Measurements from ENCODE around the gene IQCK. TPM values are rescaled to one million over a fixed set of nuclear protein-coding genes. Genes with fewer than 3 reads are reported as not detected.
"Not testable (repeated sequence)": the region's sequence is repeated elsewhere in the genome, so short reads cannot be mapped to it uniquely, and the experiment has no call there.

IQCK gene
- total RNA-seq, 1 donor from 2014 or later: 0.89 TPM

- no peak for DNase-seq (ENCODE audit: low spot score)
- no peaks in the 10 kb centered on the region for H3K27me3 Mint-ChIP-seq (ENCODE audit: low read depth)
- intact Hi-C loops (cut with micrococcal nuclease): no loop called here
- H3K4me3 Mint-ChIP-seq (ENCODE audit: low read depth): no peak overlapping the region
- H3K27ac Mint-ChIP-seq: no peak overlapping the region
- H3K36me3 Mint-ChIP-seq (ENCODE audit: low read depth): peaks cover 40% of the 10 kb centered on the region
- peaks cover 7% of the 10 kb centered on the region for H3K4me1 Mint-ChIP-seq (ENCODE audit: low read depth)
- no peaks in the 10 kb centered on the region for H3K9me3 Mint-ChIP-seq
Observed at GRCh38 chr16:19713697-19714096, 4.4 kb upstream of the IQCK start.

GRCh38 chr16:19715566-19715965 lies 2.5 kb upstream of the IQCK start:
- H3K27ac Mint-ChIP-seq: no peak overlapping the region
- H3K27me3 Mint-ChIP-seq (ENCODE audit: low read depth): no peaks in the 10 kb centered on the region
- DNase-seq (ENCODE audit: low spot score): no peak
- intact Hi-C loops (cut with micrococcal nuclease): loop anchor here (5.0 kb wide), 1 partner anchor 172 kb away; no protein-coding TSS in a partner anchor
- no peaks in the 10 kb centered on the region for H3K9me3 Mint-ChIP-seq
- H3K4me3 Mint-ChIP-seq (ENCODE audit: low read depth): no peak overlapping the region
- peaks cover 7% of the 10 kb centered on the region for H3K4me1 Mint-ChIP-seq (ENCODE audit: low read depth)
- H3K36me3 Mint-ChIP-seq (ENCODE audit: low read depth): peaks cover 30% of the 10 kb centered on the region

- Mint-ChIP-seq H3K27ac (peak overlapping the region; percentile 14), H3K27me3 (ENCODE audit: low read depth) (no peaks in the 10 kb centered on the region), H3K4me1 (ENCODE audit: low read depth) (peaks cover 8% of the 10 kb centered on the region), H3K4me3 (ENCODE audit: low read depth) (peak overlapping the region; percentile 93), H3K9me3 (no peaks in the 10 kb centered on the region), H3K36me3 (ENCODE audit: low read depth) (peaks cover 30% of the 10 kb centered on the region)
- intact Hi-C loops (cut with micrococcal nuclease): loop anchor here (5.0 kb wide), 1 partner anchor 171 kb away; no protein-coding TSS in a partner anchor
- DNase-seq (ENCODE audit: low spot score): no peak
Observed at GRCh38 chr16:19716183-19716582, 1.9 kb upstream of the IQCK start.

GRCh38 chr16:19716728-19717127 lies 1.3 kb upstream of the IQCK start:
- H3K9me3 Mint-ChIP-seq; H3K27ac Mint-ChIP-seq; H3K27me3 Mint-ChIP-seq (ENCODE audit: low read depth); DNase-seq (ENCODE audit: low spot score); H3K4me1 Mint-ChIP-seq (ENCODE audit: low read depth): not testable (repeated sequence)
- peaks cover 27% of the 10 kb centered on the region for H3K36me3 Mint-ChIP-seq (ENCODE audit: low read depth)
- H3K4me3 Mint-ChIP-seq (ENCODE audit: low read depth): peak overlapping the region; percentile 93
- intact Hi-C loops (cut with micrococcal nuclease): loop anchor here (5.0 kb wide), 1 partner anchor 171 kb away; no protein-coding TSS in a partner anchor

- intact Hi-C loops (cut with micrococcal nuclease): loop anchor here (5.0 kb wide), 1 partner anchor 170 kb away; no protein-coding TSS in a partner anchor
- no peak for DNase-seq (ENCODE audit: low spot score)
Observed at GRCh38 chr16:19717314-19717713, 757 bp upstream of the IQCK start.

GRCh38 chr16:19718624-19718965 lies 524 bp downstream of the IQCK start:
- peaks cover 10% of the 10 kb centered on the region for H3K4me1 Mint-ChIP-seq (ENCODE audit: low read depth)
- intact Hi-C loops (cut with micrococcal nuclease): loop anchor here (1.0 to 5.0 kb wide), 2 partner anchors 163 to 169 kb away; partner anchors contain the start of gene VPS35L
- no peak for DNase-seq (ENCODE audit: low spot score)
- H3K4me3 Mint-ChIP-seq (ENCODE audit: low read depth): peak overlapping the region; percentile 93
- H3K36me3 Mint-ChIP-seq (ENCODE audit: low read depth): peaks cover 20% of the 10 kb centered on the region
- no peaks in the 10 kb centered on the region for H3K27me3 Mint-ChIP-seq (ENCODE audit: low read depth)
- H3K9me3 Mint-ChIP-seq: no peaks in the 10 kb centered on the region
- H3K27ac Mint-ChIP-seq: no peak overlapping the region

More at GRCh38 chr16:19717314-19717713, 757 bp upstream of the IQCK start:
- H3K27ac Mint-ChIP-seq: peak overlapping the region; percentile 83
- peak overlapping the region; percentile 93 for H3K4me3 Mint-ChIP-seq (ENCODE audit: low read depth)
- H3K4me1 Mint-ChIP-seq (ENCODE audit: low read depth): peaks cover 10% of the 10 kb centered on the region
- H3K9me3 Mint-ChIP-seq: no peaks in the 10 kb centered on the region
- peaks cover 24% of the 10 kb centered on the region for H3K36me3 Mint-ChIP-seq (ENCODE audit: low read depth)
- no peaks in the 10 kb centered on the region for H3K27me3 Mint-ChIP-seq (ENCODE audit: low read depth)

- Mint-ChIP-seq H3K27ac (no peak overlapping the region), H3K36me3 (ENCODE audit: low read depth) (peaks cover 2% of the 10 kb centered on the region), H3K9me3 (no peaks in the 10 kb centered on the region), H3K4me1 (ENCODE audit: low read depth) (peaks cover 3% of the 10 kb centered on the region), H3K4me3 (ENCODE audit: low read depth) (no peak overlapping the region), H3K27me3 (ENCODE audit: low read depth) (no peaks in the 10 kb centered on the region)
- intact Hi-C loops (cut with micrococcal nuclease): no loop called here
- no peak for DNase-seq (ENCODE audit: low spot score)
Observed at GRCh38 chr16:19722269-19722952, 4.3 kb downstream of the IQCK start.

- Mint-ChIP-seq H3K27ac (no peak overlapping the region), H3K36me3 (ENCODE audit: low read depth) (no peaks in the 10 kb centered on the region), H3K27me3 (ENCODE audit: low read depth) (no peaks in the 10 kb centered on the region), H3K9me3 (no peaks in the 10 kb centered on the region), H3K4me1 (ENCODE audit: low read depth) (peaks cover 3% of the 10 kb centered on the region), H3K4me3 (ENCODE audit: low read depth) (no peak overlapping the region)
- intact Hi-C loops (cut with micrococcal nuclease): no loop called here
- no peak for DNase-seq (ENCODE audit: low spot score)
Observed at GRCh38 chr16:19722981-19723380, 4.9 kb downstream of the IQCK start.

- Mint-ChIP-seq H3K4me3 (ENCODE audit: low read depth) (no peak overlapping the region), H3K36me3 (ENCODE audit: low read depth) (no peaks in the 10 kb centered on the region), H3K9me3 (no peaks in the 10 kb centered on the region), H3K4me1 (ENCODE audit: low read depth) (no peaks in the 10 kb centered on the region), H3K27me3 (ENCODE audit: low read depth) (no peaks in the 10 kb centered on the region), H3K27ac (no peak overlapping the region)
- no peak for DNase-seq (ENCODE audit: low spot score)
- intact Hi-C loops (cut with micrococcal nuclease): no loop called here
Observed at GRCh38 chr16:19728636-19728965, 10.5 kb downstream of the IQCK start.

- H3K9me3 Mint-ChIP-seq: no peaks in the 10 kb centered on the region
- no peaks in the 10 kb centered on the region for H3K27me3 Mint-ChIP-seq (ENCODE audit: low read depth)
- H3K36me3 Mint-ChIP-seq (ENCODE audit: low read depth): no peaks in the 10 kb centered on the region
- no peak overlapping the region for H3K4me3 Mint-ChIP-seq (ENCODE audit: low read depth)
- no peaks in the 10 kb centered on the region for H3K4me1 Mint-ChIP-seq (ENCODE audit: low read depth)
- intact Hi-C loops (cut with micrococcal nuclease): no loop called here
- DNase-seq (ENCODE audit: low spot score): no peak
- no peak overlapping the region for H3K27ac Mint-ChIP-seq
Observed at GRCh38 chr16:19733551-19733950, 15.5 kb downstream of the IQCK start.

GRCh38 chr16:19735074-19735867 lies 17.2 kb downstream of the IQCK start:
- Mint-ChIP-seq H3K27ac (no peak overlapping the region), H3K4me1 (ENCODE audit: low read depth) (no peaks in the 10 kb centered on the region), H3K36me3 (ENCODE audit: low read depth) (no peaks in the 10 kb centered on the region), H3K4me3 (ENCODE audit: low read depth) (no peak overlapping the region), H3K9me3 (no peaks in the 10 kb centered on the region), H3K27me3 (ENCODE audit: low read depth) (peaks cover 2% of the 10 kb centered on the region)
- no peak for DNase-seq (ENCODE audit: low spot score)
- intact Hi-C loops (cut with micrococcal nuclease): no loop called here

GRCh38 chr16:19737306-19738038 lies 19.4 kb downstream of the IQCK start:
- Mint-ChIP-seq H3K4me1 (ENCODE audit: low read depth) (no peaks in the 10 kb centered on the region), H3K27me3 (ENCODE audit: low read depth) (peaks cover 2% of the 10 kb centered on the region), H3K4me3 (ENCODE audit: low read depth) (no peak overlapping the region), H3K9me3 (no peaks in the 10 kb centered on the region), H3K27ac (no peak overlapping the region), H3K36me3 (ENCODE audit: low read depth) (no peaks in the 10 kb centered on the region)
- DNase-seq (ENCODE audit: low spot score): no peak
- intact Hi-C loops (cut with micrococcal nuclease): no loop called here

GRCh38 chr16:19741354-19741753 lies 23.3 kb downstream of the IQCK start:
- Mint-ChIP-seq H3K27me3 (ENCODE audit: low read depth) (peaks cover 2% of the 10 kb centered on the region), H3K36me3 (ENCODE audit: low read depth) (no peaks in the 10 kb centered on the region), H3K4me1 (ENCODE audit: low read depth) (no peaks in the 10 kb centered on the region), H3K9me3 (no peaks in the 10 kb centered on the region), H3K4me3 (ENCODE audit: low read depth) (no peak overlapping the region), H3K27ac (no peak overlapping the region)
- DNase-seq (ENCODE audit: low spot score): no peak
- intact Hi-C loops (cut with micrococcal nuclease): no loop called here

All from activated T-helper 2 cell treated with anti-CD3 and anti-CD28 coated beads, Interferon-gamma antibody, Interleukin-2, Interleukin-4, amounts not matched to agents 10 μg/mL and 5 μg/mL and 100 μg/mL, durations not matched to agents 14 hours and 24 hours and 36 hours (primary cell).